Measurements from ENCODE around the gene PTPN4.

Gene PTPN4

DNA sequence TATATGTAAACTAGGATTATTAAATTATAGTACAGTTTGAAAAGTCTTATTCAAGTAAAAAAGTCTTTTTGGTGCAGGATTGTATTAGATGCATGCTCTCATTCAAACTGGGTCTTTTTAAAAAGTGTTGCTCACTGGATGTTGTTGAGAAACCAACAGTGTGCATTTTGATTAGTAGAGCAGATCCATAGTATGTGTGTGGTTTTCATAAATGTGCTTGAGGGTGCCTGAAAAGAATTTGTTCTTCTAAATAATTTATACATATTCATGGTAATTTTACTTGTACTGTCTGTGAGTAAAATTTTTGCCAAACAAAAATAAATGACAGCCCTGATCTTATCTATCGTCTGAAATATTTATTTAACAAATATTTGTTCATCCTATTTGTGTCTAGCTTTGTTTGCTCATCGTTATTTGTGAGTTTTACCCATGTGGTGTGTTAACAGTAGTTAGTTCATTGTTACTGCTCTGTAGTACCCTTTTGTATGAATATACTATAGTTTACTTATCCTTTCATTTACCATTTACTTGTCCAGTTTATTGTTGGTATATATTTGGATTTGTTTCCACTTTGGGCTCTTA, 50.4 kb downstream of the PTPN4 start:
- H3K27me3 Mint-ChIP-seq: no peaks in the 10 kb centered on the region
- peaks cover 22% of the 10 kb centered on the region for H3K36me3 Mint-ChIP-seq (ENCODE audit: insufficient read depth)
- H3K27ac Mint-ChIP-seq: no peak overlapping the region
- no peak for ATAC-seq (replicated peaks)
- no peak overlapping the region for H3K4me3 Mint-ChIP-seq
- H3K9me3 Mint-ChIP-seq: no peaks in the 10 kb centered on the region
- no peak for DNase-seq
- H3K4me1 Mint-ChIP-seq (ENCODE audit: low read depth in 2 of 2): peaks cover 22 to 41% of the 10 kb centered on the region in 2 donors

DNA sequence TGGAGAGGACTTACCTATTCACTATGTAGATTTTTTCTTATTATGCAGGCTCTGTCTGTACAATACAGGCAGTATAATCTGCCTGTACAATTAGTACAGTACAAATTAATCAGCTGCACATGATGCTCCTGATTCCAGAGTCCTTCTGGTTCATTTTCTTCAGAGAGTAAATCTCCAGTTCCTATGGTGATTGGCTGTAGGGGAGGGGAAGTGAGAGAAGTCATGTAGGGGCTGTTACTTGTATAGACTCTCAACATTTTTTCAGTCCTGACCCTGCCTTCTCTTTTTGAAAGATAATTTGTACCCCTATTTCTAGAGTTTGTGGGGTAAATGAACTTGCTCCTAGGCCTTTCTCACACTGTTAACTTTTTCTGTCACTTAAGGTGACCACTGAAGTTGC, 54.5 kb downstream of the PTPN4 start:
- peaks cover 21 to 30% of the 10 kb centered on the region in 2 donors for H3K4me1 Mint-ChIP-seq (ENCODE audit: low read depth in 2 of 2)

DNA sequence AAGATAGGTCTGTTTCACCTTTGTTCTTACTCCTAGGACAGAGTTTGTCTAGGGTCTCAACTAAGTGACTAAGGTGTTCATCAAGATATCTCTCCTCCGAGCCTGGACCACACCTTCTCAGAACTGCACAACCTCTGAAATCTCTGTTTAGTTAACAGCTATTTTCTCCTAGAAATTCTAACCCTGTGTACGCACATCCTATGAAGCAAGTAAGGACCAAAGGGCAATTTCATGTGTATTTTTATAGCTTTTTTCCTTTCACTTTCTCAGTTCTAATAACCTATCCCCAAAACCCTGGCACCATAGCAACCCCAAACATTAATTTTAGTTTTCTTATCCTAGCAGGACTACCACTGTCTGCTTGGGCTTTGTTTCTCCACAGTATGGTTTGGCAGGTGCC, 59.1 kb downstream of the PTPN4 start:
- Mint-ChIP-seq H3K9me3 (peaks cover 2 to 12% of the 10 kb centered on the region in 2 donors), H3K27me3 (no peaks in the 10 kb centered on the region), H3K36me3 (ENCODE audit: insufficient read depth) (peaks cover 9% of the 10 kb centered on the region), H3K4me1 (ENCODE audit: low read depth in 2 of 2) (peaks cover 41 to 61% of the 10 kb centered on the region in 2 donors), H3K27ac (peak overlapping the region; percentile 21 to 90), H3K4me3 (no peak overlapping the region)
- no peak for ATAC-seq (replicated peaks)
- DNase-seq: no peak

More for the DNA sequence above, 54.5 kb downstream of the PTPN4 start:
- Mint-ChIP-seq H3K9me3 (peaks cover 2 to 12% of the 10 kb centered on the region in 2 donors), H3K36me3 (ENCODE audit: insufficient read depth) (peaks cover 22% of the 10 kb centered on the region), H3K27ac (peak overlapping the region in 1 of 2 donors; percentile 27), H3K27me3 (no peaks in the 10 kb centered on the region), H3K4me3 (no peak overlapping the region)
- no peak for ATAC-seq (replicated peaks)
- DNase-seq: no peak

DNA sequence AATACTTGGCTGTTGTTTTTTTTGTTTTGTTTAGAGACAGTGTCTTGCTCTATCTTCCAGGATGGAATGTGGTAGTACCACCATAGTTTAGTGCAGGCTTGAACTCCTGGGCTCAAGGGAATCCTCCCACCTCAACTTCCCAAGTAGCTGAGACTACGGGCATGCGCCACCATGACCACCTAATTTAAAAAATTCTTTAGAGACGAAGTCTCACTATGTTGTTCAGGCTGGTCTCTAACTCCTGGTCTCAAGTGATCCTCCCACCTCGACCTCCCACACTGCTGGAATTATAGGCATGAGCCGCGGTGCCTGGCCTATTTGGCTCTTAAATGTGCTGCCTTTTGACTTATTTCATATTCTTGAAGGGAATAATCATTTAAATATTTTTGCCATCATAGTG, 60.1 kb downstream of the PTPN4 start:
- peak overlapping the region; percentile 60 to 95 for H3K27ac Mint-ChIP-seq
- no peak for ATAC-seq (replicated peaks)
- H3K4me1 Mint-ChIP-seq (ENCODE audit: low read depth in 2 of 2): peaks cover 37 to 58% of the 10 kb centered on the region in 2 donors
- peaks cover 2 to 12% of the 10 kb centered on the region in 2 donors for H3K9me3 Mint-ChIP-seq
- no peaks in the 10 kb centered on the region for H3K27me3 Mint-ChIP-seq
- H3K4me3 Mint-ChIP-seq: no peak overlapping the region
- H3K36me3 Mint-ChIP-seq (ENCODE audit: insufficient read depth): peaks cover 6% of the 10 kb centered on the region
- DNase-seq: no peak

DNA sequence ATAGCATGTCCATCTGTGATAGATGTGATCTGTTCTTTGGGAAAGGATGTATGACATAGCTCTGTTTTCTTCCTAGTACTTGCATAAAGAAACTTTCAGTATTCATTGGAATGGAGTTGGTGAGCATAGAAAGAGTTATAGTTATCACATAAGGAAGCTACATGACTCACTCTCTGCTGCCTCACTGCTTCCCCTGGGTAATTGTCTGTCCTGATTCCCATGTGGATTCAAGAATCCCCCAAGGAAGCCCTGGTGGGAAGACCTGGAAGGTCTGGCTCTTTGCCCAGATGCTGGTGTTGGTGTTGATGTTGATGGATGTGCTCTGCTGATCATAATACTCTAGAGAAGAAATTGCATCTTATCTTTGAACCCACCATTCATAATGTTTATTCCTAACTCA, 60.6 kb downstream of the PTPN4 start:
- H3K9me3 Mint-ChIP-seq: peaks cover 2 to 12% of the 10 kb centered on the region in 2 donors
- ATAC-seq (replicated peaks) (no peak), DNase-seq (no peak)
- peaks cover 37 to 58% of the 10 kb centered on the region in 2 donors for H3K4me1 Mint-ChIP-seq (ENCODE audit: low read depth in 2 of 2)
- no peaks in the 10 kb centered on the region for H3K27me3 Mint-ChIP-seq
- no peak overlapping the region for H3K4me3 Mint-ChIP-seq
- H3K36me3 Mint-ChIP-seq (ENCODE audit: insufficient read depth): peaks cover 6% of the 10 kb centered on the region
- H3K27ac Mint-ChIP-seq: peak overlapping the region; percentile 60 to 95

DNA sequence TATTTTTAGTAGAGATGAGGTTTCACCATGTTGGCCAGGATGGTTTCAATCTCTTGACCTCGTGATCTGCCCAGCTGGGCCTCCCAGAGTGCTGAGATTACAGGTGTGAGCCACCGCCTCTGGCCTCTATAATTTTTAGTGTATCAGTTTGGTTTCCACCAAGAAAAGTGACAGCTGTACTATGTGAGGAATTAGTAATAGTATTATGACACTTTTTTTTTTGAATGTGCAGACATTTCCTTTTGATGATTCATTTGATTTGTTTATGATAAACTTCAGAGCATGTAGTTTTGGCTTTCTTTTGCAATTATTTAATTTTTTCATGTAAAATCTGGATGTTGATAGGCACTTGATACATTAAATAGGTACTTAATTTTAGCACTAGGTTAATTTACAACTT, 61.5 kb downstream of the PTPN4 start:
- H3K9me3 Mint-ChIP-seq: peaks cover 2 to 12% of the 10 kb centered on the region in 2 donors
- peak; percentile 83 for ATAC-seq (replicated peaks)
- peak overlapping the region; percentile 94 to 95 for H3K27ac Mint-ChIP-seq
- H3K27me3 Mint-ChIP-seq: no peaks in the 10 kb centered on the region
- peaks cover 6% of the 10 kb centered on the region for H3K36me3 Mint-ChIP-seq (ENCODE audit: insufficient read depth)
- peaks cover 37 to 62% of the 10 kb centered on the region in 2 donors for H3K4me1 Mint-ChIP-seq (ENCODE audit: low read depth in 2 of 2)
- peak in 1 of 3 experiments; percentile 4 for DNase-seq
- H3K4me3 Mint-ChIP-seq: peak overlapping the region; percentile 31 to 40

DNA sequence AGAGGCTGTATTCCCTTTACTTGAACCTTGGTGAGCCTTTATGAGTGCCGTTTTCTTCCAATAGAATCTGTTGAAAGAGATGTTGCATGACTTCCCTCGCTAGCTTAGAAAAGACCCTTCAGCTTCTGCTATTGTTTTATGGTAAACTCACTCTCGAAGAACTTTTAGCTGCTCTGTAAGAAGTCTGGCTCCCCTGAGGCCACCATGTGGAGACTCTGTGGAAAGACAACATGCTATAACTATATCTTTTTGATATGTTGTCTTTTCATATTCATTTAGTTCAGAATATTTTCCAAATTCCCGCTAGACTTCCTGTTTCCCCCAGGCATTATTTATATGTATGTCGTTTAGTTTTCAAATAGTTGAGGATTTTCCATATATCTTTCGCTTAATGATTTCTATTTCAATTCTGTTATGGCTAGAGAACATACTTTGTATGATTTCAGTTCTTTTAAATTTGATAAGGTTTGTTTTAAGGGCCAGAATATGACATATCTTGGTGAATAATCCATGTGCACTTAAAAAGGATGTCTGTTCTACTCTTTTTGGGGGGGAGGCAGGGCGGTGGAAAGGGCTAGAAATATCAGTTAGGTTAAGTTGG, 64.1 kb downstream of the PTPN4 start:
- Mint-ChIP-seq H3K36me3 (ENCODE audit: insufficient read depth) (peaks cover 6% of the 10 kb centered on the region), H3K27ac (peak overlapping the region; percentile 26 to 94), H3K9me3 (no peaks in the 10 kb centered on the region), H3K4me3 (no peak overlapping the region), H3K27me3 (no peaks in the 10 kb centered on the region), H3K4me1 (ENCODE audit: low read depth in 2 of 2) (peaks cover 32 to 66% of the 10 kb centered on the region in 2 donors)
- ATAC-seq (replicated peaks) (peak; percentile 41), DNase-seq (peak in 2 of 3 experiments; percentile 17 to 18)

DNA sequence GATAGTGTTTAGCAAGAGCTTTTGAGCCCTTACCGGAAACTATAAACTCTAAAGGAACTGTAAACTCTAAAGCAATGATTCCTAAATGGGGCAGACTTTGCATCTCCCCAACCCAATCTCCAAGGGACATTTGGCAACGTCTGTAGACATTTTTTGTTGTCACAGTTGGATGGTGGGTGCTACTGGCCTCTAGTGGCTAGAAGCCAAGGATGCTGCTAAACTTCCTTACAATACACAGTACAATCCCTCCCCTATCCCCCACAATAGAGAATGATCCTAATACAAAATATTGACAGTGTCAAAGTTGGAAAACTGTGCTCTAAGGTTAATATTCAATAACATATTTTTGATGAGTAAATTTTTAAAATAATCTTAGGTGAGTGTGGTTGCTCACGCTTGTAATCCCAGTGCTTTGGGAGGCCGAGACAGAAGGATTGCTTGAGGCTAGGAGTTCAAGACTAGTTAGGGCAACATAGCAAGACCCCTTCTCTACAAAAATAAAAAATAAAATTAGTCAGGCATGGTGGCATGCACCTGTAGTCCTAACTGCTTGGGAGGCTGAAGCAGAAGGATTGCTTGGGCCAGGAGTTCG, 66.7 kb downstream of the PTPN4 start:
- peaks cover 26 to 66% of the 10 kb centered on the region in 2 donors for H3K4me1 Mint-ChIP-seq (ENCODE audit: low read depth in 2 of 2)
- DNase-seq: peak; percentile 35 to 50 (median 36)

DNA sequence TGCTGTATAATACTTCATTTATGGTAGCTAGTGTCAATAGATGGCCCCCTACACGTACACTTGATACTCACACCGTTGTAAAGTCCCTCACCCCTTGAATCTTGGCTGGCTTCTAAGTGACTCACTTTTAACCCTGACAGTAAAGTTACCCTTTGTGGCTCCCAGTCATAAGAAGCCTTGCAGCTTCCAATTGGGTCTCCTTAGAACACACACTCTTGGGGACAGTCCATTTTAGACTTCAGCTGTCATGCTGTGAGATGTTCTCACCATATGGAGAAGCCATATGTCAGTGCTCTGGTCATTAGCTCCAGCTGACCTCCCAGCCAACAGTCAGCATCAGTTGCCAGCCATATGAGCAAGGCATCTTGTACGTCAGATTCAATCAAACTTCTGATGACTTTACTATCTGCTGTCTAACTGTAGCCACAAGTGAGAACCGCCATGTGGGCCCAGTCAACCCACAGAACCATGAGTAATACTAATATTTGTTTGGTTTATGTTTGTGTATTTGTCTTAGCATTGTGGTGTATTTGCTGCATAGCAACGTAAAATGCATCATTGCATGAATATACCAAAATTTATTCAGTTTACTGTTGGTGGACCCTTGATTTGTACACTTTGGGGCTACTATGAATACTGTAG, 68.3 kb downstream of the PTPN4 start:
- no peaks in the 10 kb centered on the region for H3K36me3 Mint-ChIP-seq (ENCODE audit: insufficient read depth)
- peak overlapping the region; percentile 60 to 83 for H3K27ac Mint-ChIP-seq
- H3K4me1 Mint-ChIP-seq (ENCODE audit: low read depth in 2 of 2): peaks cover 25 to 64% of the 10 kb centered on the region in 2 donors
- H3K27me3 Mint-ChIP-seq: no peaks in the 10 kb centered on the region
- ATAC-seq (replicated peaks): peak; percentile 77
- peak in 1 of 3 experiments; percentile 17 for DNase-seq
- no peaks in the 10 kb centered on the region for H3K9me3 Mint-ChIP-seq
- no peak overlapping the region for H3K4me3 Mint-ChIP-seq

More for the DNA sequence above, 66.7 kb downstream of the PTPN4 start:
- no peaks in the 10 kb centered on the region for H3K27me3 Mint-ChIP-seq
- no peak overlapping the region for H3K4me3 Mint-ChIP-seq
- no peak overlapping the region for H3K27ac Mint-ChIP-seq
- H3K36me3 Mint-ChIP-seq (ENCODE audit: insufficient read depth): no peaks in the 10 kb centered on the region
- H3K9me3 Mint-ChIP-seq: no peaks in the 10 kb centered on the region
- ATAC-seq (replicated peaks): peak; percentile 63

DNA sequence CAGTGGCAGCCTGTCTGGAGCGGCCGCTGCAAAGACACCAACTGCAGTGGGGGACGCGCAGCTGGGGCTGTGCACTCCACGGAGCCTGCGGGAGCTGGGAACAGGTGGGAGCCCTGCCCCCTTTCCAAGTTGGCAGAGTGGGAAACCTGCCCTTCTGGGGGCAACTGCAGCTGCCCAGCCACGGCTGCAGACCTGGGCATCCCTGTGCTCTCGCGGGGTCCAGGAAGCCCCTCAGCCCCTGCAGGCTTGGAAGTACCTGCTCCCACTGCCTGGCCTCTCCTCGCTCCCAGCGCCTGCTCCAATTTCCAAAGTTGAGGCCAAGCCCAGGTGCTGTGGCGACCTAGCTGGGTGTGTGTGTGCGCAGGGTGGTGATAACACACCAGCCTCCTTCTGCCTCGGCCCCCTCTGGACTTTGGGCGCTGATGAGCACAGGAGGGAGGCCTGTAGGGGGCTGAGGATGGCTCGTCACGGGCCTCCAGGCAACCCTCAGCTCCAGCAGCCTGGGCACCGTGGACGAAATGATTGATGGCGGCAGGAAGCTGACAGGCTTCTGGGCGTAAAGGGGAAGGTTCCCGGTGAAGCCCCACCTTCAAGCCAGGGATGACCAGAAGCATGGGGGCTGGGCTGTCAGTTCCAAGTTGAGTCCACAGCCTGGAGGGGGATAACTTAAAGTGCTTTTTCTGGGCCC, 76.9 kb downstream of the PTPN4 start:
- ATAC-seq (replicated peaks) (no peak), DNase-seq (no peak)
- peaks cover 30 to 54% of the 10 kb centered on the region in 2 donors for H3K4me1 Mint-ChIP-seq (ENCODE audit: low read depth in 2 of 2)
- H3K9me3 Mint-ChIP-seq: no peaks in the 10 kb centered on the region
- no peak overlapping the region for H3K4me3 Mint-ChIP-seq
- H3K27ac Mint-ChIP-seq: peak overlapping the region in 1 of 2 donors; percentile 68
- H3K27me3 Mint-ChIP-seq: no peaks in the 10 kb centered on the region
- no peaks in the 10 kb centered on the region for H3K36me3 Mint-ChIP-seq (ENCODE audit: insufficient read depth)

DNA sequence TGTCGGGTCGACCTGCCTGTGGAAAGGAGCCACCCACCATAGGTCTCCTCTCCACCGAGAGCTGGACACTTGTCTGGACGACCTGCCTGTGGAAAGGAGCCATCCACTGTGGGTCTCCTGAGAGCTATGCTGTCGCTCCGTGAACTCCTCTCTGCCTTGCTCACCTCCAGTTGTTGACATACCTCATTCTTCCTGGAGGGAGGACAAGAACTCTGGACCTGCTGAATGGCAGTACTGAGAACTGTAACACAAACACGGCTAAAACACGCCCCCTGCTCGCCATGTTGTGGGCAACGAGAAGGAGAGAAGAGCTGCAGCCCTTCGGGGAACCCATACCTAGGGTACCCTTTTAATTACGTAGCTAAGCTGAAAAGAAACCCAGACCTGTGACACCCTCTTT, 77.6 kb downstream of the PTPN4 start:
- no peak for DNase-seq
- peak overlapping the region; percentile 66 to 68 for H3K27ac Mint-ChIP-seq
- no peak overlapping the region for H3K4me3 Mint-ChIP-seq
- no peaks in the 10 kb centered on the region for H3K9me3 Mint-ChIP-seq
- H3K4me1 Mint-ChIP-seq (ENCODE audit: low read depth in 2 of 2): peaks cover 34 to 55% of the 10 kb centered on the region in 2 donors
- no peaks in the 10 kb centered on the region for H3K36me3 Mint-ChIP-seq (ENCODE audit: insufficient read depth)
- ATAC-seq (replicated peaks): no peak
- no peaks in the 10 kb centered on the region for H3K27me3 Mint-ChIP-seq

DNA sequence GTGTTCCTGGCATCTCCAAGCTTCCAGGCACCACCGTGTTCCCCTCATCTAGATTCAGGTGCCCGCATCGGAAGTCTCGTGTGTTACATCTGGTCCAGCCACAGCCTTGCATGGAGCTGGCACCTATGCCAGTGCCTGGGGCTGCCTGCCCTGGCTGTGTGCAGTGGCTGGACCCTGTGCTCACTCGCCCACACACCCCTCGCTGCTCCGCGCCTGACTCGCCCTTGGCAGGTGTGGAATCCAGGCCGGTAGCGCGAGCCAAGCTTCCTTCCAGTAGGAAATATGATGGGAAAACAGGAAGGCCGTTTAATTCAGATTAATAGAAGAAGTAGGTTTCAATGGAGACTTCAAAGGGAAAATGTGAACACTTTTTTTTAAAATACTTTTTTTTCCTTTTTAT, 78.0 kb downstream of the PTPN4 start:
- DNase-seq (no peak), ATAC-seq (replicated peaks) (no peak)
- Mint-ChIP-seq H3K4me1 (ENCODE audit: low read depth in 2 of 2) (peaks cover 31 to 56% of the 10 kb centered on the region in 2 donors), H3K27ac (peak overlapping the region; percentile 66 to 68), H3K36me3 (ENCODE audit: insufficient read depth) (no peaks in the 10 kb centered on the region), H3K27me3 (no peaks in the 10 kb centered on the region), H3K9me3 (no peaks in the 10 kb centered on the region), H3K4me3 (no peak overlapping the region)

DNA sequence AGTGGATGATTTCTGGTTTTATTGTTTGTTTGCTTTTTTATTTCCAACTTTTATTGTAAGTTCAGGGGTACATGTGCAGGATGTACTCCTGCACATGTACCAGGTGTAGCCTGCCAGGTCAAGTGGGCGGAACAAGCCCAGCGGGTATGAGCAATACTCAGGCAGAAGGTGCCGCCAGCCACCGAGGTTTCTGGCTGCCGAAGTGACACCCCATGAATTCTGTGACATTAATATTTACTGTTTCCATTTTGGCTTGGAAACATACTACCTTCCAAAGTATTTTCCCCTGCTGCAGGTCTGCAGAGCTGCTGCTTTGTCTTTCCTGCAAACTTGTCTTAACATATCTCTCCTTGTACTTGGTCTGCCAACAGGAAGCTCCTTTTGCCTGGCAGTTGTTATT, 78.5 kb downstream of the PTPN4 start:
- H3K27me3 Mint-ChIP-seq: no peaks in the 10 kb centered on the region
- H3K4me1 Mint-ChIP-seq (ENCODE audit: low read depth in 2 of 2): peaks cover 26 to 53% of the 10 kb centered on the region in 2 donors
- H3K36me3 Mint-ChIP-seq (ENCODE audit: insufficient read depth): no peaks in the 10 kb centered on the region
- no peaks in the 10 kb centered on the region for H3K9me3 Mint-ChIP-seq
- ATAC-seq (replicated peaks) (no peak), DNase-seq (no peak)
- peak overlapping the region; percentile 45 to 49 for H3K27ac Mint-ChIP-seq
- no peak overlapping the region for H3K4me3 Mint-ChIP-seq
